SHP77 treated with DMSO at 0.1 percent for 48 hours (cell line): ENCODE measurements around the gene TUBGCP6.

ENCODE experiments used
- DNase-seq: peaks from one replicate; lab custom pipeline; 2025; lab: John Stamatoyannopoulos, UW

Gene TUBGCP6

GRCh38 chr22:50180727-50181521, 63.9 kb downstream of the TUBGCP6 start:
- no peak for DNase-seq

- DNase-seq, result no peak
Measured at GRCh38 chr22:50179937-50180726, 64.7 kb downstream of the TUBGCP6 start.

GRCh38 chr22:50178871-50179869, 65.7 kb downstream of the TUBGCP6 start:
- no peak for DNase-seq

DNA sequence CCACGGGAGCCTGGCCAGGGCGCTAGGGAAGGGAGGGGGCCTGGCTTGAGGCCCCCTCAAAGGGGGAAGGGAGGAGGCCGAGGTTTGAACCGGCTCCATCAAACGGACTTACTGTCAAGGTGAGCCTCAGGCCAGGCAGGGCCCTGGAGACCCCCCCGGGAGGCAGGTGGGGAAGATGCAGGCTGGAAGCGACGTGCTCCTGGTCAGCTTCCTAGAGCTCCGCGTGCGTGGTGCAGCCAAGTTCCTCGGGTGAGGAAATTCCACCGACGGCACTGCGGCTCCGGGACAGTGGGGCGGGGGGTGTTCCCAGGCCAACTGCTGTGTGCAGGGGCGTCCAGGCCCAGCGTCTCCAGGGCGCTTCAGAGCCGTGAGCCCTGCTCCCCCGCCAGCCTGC, 66.4 kb downstream of the TUBGCP6 start:
- no peak for DNase-seq

- no peak for DNase-seq
Measured at GRCh38 chr22:50177537-50178470, 67.0 kb downstream of the TUBGCP6 start.

- no peak for DNase-seq
Measured at GRCh38 chr22:50176850-50177536, 67.8 kb downstream of the TUBGCP6 start.

- DNase-seq, result no peak
Measured at GRCh38 chr22:50175921-50176849, 68.6 kb downstream of the TUBGCP6 start.

DNA sequence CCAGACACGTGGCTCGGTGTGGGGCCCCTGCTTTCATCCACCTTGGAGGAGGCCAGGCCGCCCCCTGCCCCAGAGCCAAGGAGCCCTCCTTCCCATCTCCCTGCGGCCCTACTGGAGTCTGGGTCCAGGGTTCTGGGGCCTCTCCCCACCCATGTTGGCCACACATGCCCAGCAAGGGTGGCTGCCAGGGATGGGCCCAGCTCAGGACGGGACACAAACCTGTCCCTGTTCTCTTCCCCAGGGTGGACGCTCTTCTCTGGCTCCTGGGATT, 69.7 kb downstream of the TUBGCP6 start:
- no peak for DNase-seq

DNA sequence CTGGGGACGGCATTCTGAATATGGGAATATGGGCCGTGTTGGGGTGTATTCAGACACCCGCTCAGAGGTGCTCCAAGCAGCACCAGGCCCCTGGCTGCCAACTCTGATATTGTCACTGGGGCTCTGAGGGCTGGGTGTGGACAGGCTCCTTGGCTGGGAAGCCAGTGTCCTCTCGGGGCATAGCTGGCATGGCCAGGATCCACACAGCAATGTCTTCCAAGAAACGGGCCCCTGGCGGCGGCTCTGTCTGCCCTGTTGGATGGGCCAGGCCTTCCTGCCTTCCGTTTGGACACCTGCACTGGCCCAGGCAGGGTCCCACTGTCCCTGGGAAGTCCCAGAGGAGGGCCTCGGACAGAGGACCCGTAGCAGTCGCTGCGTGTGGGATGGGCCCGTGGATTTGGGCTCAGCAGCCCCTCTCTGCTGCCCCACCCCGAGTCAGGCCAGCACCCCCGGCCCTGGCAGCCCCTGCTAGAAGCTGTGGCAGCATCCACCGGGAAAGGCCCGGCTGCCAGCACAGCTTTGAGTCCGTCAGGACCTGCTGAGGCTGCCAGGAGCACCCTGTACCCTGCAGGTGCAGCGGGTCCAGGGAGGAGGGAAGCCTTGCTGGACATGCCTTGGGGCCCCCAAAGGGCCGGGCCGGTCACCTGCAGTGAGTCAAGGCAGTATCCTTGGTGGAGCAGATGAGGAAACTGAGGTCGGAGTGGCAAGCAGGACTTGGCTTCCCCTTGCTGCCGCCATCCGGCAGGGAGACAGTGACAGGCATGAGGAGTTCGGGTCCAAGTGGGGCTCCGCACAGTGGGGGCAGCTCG, 70.2 kb downstream of the TUBGCP6 start:
- DNase-seq, result no peak

DNA sequence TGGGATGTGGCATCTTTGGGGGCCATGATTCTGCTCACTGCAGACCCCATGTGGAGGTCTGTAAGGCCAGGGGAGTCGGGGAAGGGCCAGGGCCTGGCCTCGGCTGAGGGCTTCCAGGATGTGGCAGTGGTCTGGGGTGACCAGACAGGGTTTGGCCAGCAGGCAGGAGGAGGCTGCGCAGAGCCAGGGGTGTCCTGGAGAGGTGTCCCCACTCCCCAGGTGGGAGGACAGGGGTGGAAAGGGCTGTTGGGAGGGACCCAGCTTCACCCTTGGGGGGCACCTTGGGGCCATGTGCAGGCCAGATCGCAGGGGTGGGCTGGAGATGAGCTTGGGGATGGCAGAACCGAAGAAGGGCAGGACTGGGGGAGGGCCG, 70.9 kb downstream of the TUBGCP6 start:
- DNase-seq, result no peak

DNA sequence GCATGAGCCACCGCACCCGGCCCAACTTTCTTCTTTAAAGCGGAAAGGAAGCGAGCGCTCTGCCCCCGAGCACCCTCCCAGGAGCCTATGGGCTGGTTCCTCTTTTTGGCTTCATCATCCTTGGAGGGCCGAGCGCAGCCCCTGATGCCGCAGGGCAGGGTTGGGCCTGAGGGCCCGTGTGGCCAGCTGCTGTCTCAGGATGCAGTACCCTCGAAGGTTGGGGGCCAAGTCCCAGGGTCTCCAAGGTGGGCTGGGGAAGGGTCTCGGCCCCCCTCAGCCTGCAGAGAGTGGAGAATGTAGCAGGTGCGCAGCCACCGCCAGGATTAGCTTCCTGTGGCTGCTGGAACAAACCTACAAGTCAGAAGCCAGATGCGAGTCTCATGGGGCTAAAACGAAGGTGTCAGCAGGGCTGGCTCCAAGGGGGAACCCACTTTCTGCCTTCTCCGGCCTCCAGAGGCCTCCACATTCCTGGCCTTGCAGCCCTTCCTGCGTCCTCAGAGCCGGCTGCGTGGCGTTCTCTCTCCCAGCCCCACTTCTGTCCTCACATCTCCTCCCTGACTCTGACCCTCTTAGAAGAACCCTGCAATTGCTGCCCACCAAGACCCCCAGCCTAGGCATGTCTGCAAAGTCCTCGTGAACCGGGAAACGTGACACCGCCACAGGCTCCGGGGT, 71.4 kb downstream of the TUBGCP6 start:
- DNase-seq, result no peak

DNA sequence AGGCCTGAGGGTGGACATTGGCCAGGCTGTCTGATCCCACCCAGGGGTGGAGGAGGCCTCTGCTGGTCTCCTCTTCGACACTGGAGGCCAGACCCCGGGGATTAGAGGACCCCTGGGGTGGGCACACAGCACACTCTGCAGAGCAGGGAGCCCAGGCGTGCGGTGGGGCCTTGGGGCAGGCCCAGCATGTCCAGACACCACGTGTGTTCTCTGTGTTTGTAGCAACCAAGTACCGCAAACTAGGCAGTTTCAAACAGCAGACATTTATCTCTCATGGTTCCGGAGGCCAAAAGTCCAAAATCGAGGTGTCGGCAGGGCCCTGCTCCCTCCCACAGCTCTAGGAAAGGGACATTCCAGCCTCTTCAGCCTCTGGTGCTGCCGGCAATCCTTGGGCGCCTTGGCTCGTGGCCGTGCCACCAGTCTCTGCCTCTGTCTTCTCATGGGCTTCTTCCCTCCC, 72.8 kb downstream of the TUBGCP6 start:
- DNase-seq, result no peak

- no peak for DNase-seq
Measured at GRCh38 chr22:50171319-50171964, 73.4 kb downstream of the TUBGCP6 start.

GRCh38 chr22:50170453-50171318, 74.1 kb downstream of the TUBGCP6 start, which contains the start of gene PANX2:
Gene PANX2 (plus strand): TSS chr22:50170731. CDS start chr22:50170731, 0 bp downstream.
- no peak for DNase-seq

DNA sequence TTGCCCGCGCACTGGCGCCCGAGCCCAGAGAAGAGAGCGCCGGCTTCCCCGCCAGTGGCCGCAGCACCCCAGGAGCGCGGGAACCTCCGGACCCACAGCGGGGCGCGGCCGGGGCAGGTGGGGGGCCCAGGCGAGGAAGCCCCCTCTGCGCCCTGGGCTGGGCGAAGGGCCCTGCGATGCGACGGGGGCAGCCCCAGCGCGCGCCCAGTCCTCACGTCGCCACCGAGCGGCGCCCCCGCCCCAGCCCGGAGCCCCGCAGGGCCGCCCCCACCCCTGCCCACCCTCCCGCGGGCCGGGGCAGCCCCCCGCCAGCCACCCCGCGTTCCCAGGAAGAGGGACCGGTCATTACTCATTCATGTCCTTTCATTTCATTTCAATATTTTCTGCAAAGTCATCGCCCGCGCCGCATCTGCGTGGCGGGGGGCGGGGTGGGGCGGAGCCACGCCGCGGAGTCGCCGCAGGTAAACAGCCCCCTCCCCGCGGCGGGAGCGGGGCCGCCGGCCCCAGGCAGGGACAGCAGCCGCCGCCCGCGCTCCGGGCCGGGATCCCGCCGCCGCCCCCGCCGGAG, 75.0 kb downstream of the TUBGCP6 start:
- DNase-seq, result peak; percentile 15

GRCh38 chr22:50169181-50169759, 75.6 kb downstream of the TUBGCP6 start:
- no peak for DNase-seq
